Measurements from ENCODE around the gene UCHL3. TPM values are rescaled to one million over a fixed set of nuclear protein-coding genes. Genes with fewer than 3 reads are reported as not detected.

UCHL3 gene
- total RNA-seq, 2 experiments from 2014 or later: 44.7 to 48.0 TPM

GRCh38 chr13:75635101-75635827, 85.7 kb downstream of the UCHL3 start:
- Mint-ChIP-seq H3K27me3 (peaks cover 22% of the 10 kb centered on the region), H3K9me3 (no peaks in the 10 kb centered on the region), H3K4me3 (no peak overlapping the region), H3K27ac (no peak overlapping the region), H3K36me3 (peaks cover 2% of the 10 kb centered on the region), H3K4me1 (peaks cover 7% of the 10 kb centered on the region)
- DNase-seq: no peak

GRCh38 chr13:75635828-75636435, 86.3 kb downstream of the UCHL3 start, which contains the start of gene LMO7:
Gene LMO7 (plus strand): TSS chr13:75636330. CDS start chr13:75636658, 328 bp downstream.
- peaks cover 2% of the 10 kb centered on the region for H3K36me3 Mint-ChIP-seq
- peak; percentile 39 for DNase-seq
- no peaks in the 10 kb centered on the region for H3K9me3 Mint-ChIP-seq
- H3K27ac Mint-ChIP-seq: no peak within 1 kb of the TSS
- H3K4me3 Mint-ChIP-seq: peak within 1 kb of the TSS; percentile 73
- H3K4me1 Mint-ChIP-seq: peaks cover 7% of the 10 kb centered on the region
- peaks cover 25% of the 10 kb centered on the region for H3K27me3 Mint-ChIP-seq

GRCh38 chr13:75636436-75637180, 87.0 kb downstream of the UCHL3 start:
- Mint-ChIP-seq H3K27ac (no peak overlapping the region), H3K4me3 (peak overlapping the region; percentile 73), H3K27me3 (peaks cover 25% of the 10 kb centered on the region), H3K9me3 (no peaks in the 10 kb centered on the region), H3K36me3 (no peaks in the 10 kb centered on the region), H3K4me1 (peaks cover 7% of the 10 kb centered on the region)
- peak; percentile 62 for DNase-seq

GRCh38 chr13:75637181-75637750, 87.7 kb downstream of the UCHL3 start:
- Mint-ChIP-seq H3K36me3 (no peaks in the 10 kb centered on the region), H3K27ac (no peak overlapping the region), H3K4me1 (peaks cover 7% of the 10 kb centered on the region), H3K4me3 (peak overlapping the region; percentile 73), H3K27me3 (peaks cover 25% of the 10 kb centered on the region), H3K9me3 (no peaks in the 10 kb centered on the region)
- DNase-seq: no peak

GRCh38 chr13:75639454-75639853, 89.9 kb downstream of the UCHL3 start:
- no peak for DNase-seq
- Mint-ChIP-seq H3K4me1 (peaks cover 7% of the 10 kb centered on the region), H3K4me3 (no peak overlapping the region), H3K27me3 (peaks cover 25% of the 10 kb centered on the region), H3K27ac (no peak overlapping the region), H3K9me3 (no peaks in the 10 kb centered on the region), H3K36me3 (no peaks in the 10 kb centered on the region)

GRCh38 chr13:75641026-75641425, 91.4 kb downstream of the UCHL3 start:
- no peak overlapping the region for H3K27ac Mint-ChIP-seq
- DNase-seq: no peak
- H3K9me3 Mint-ChIP-seq: no peaks in the 10 kb centered on the region
- no peak overlapping the region for H3K4me3 Mint-ChIP-seq
- peaks cover 7% of the 10 kb centered on the region for H3K4me1 Mint-ChIP-seq
- peaks cover 25% of the 10 kb centered on the region for H3K27me3 Mint-ChIP-seq
- no peaks in the 10 kb centered on the region for H3K36me3 Mint-ChIP-seq

GRCh38 chr13:75643182-75643581, 93.6 kb downstream of the UCHL3 start:
- H3K4me1 Mint-ChIP-seq: no peaks in the 10 kb centered on the region
- no peak overlapping the region for H3K27ac Mint-ChIP-seq
- no peaks in the 10 kb centered on the region for H3K9me3 Mint-ChIP-seq
- DNase-seq: no peak
- peaks cover 2% of the 10 kb centered on the region for H3K36me3 Mint-ChIP-seq
- H3K4me3 Mint-ChIP-seq: no peak overlapping the region
- peaks cover 11% of the 10 kb centered on the region for H3K27me3 Mint-ChIP-seq

GRCh38 chr13:75643693-75644092, 94.1 kb downstream of the UCHL3 start:
- Mint-ChIP-seq H3K27ac (no peak overlapping the region), H3K4me3 (no peak overlapping the region), H3K27me3 (peaks cover 6% of the 10 kb centered on the region), H3K4me1 (no peaks in the 10 kb centered on the region), H3K36me3 (peaks cover 2% of the 10 kb centered on the region), H3K9me3 (no peaks in the 10 kb centered on the region)
- DNase-seq: no peak

GRCh38 chr13:75645141-75645540, 95.5 kb downstream of the UCHL3 start:
- Mint-ChIP-seq H3K9me3 (no peaks in the 10 kb centered on the region), H3K36me3 (peaks cover 2% of the 10 kb centered on the region), H3K27ac (no peak overlapping the region), H3K4me1 (no peaks in the 10 kb centered on the region), H3K27me3 (peaks cover 5% of the 10 kb centered on the region), H3K4me3 (no peak overlapping the region)
- no peak for DNase-seq

GRCh38 chr13:75647126-75647784, 97.7 kb downstream of the UCHL3 start:
- Mint-ChIP-seq H3K4me1 (no peaks in the 10 kb centered on the region), H3K27me3 (no peaks in the 10 kb centered on the region), H3K4me3 (no peak overlapping the region), H3K9me3 (no peaks in the 10 kb centered on the region), H3K27ac (no peak overlapping the region), H3K36me3 (peaks cover 2% of the 10 kb centered on the region)
- DNase-seq: no peak

- Mint-ChIP-seq H3K4me3 (no peak overlapping the region), H3K27me3 (no peaks in the 10 kb centered on the region), H3K36me3 (peaks cover 2% of the 10 kb centered on the region), H3K9me3 (no peaks in the 10 kb centered on the region), H3K27ac (no peak overlapping the region), H3K4me1 (no peaks in the 10 kb centered on the region)
- DNase-seq: no peak
Observed at GRCh38 chr13:75648446-75648845, 98.9 kb downstream of the UCHL3 start.

GRCh38 chr13:75651013-75651412, 101.4 kb downstream of the UCHL3 start:
- peaks cover 2% of the 10 kb centered on the region for H3K36me3 Mint-ChIP-seq
- no peaks in the 10 kb centered on the region for H3K27me3 Mint-ChIP-seq
- H3K4me1 Mint-ChIP-seq: no peaks in the 10 kb centered on the region
- no peak overlapping the region for H3K4me3 Mint-ChIP-seq
- H3K27ac Mint-ChIP-seq: no peak overlapping the region
- H3K9me3 Mint-ChIP-seq: no peaks in the 10 kb centered on the region
- no peak for DNase-seq

- Mint-ChIP-seq H3K27me3 (no peaks in the 10 kb centered on the region), H3K4me1 (no peaks in the 10 kb centered on the region), H3K4me3 (no peak overlapping the region), H3K36me3 (no peaks in the 10 kb centered on the region), H3K27ac (no peak overlapping the region), H3K9me3 (no peaks in the 10 kb centered on the region)
- DNase-seq: no peak
Observed at GRCh38 chr13:75652726-75653125, 103.1 kb downstream of the UCHL3 start.
